HG03095 (cell line): ENCODE data around the gene SYCN.

Experiments used
- ATAC-seq: cut with Tn5 transposase; IDR thresholded peaks from one replicate; pipeline ENCODE4 v1.9.1; 2021; ENCODE audit warnings: moderate library complexity; ENCODE audit not compliant: unreplicated experiment

Gene SYCN

GRCh38 chr19:39156326-39157230, 47.5 kb downstream of the SYCN start:
- no peak for ATAC-seq

- ATAC-seq = no peak
These were observed 48.3 kb downstream of the SYCN start for GRCh38 chr19:39155741-39156140.

GRCh38 chr19:39155114-39155700, 48.9 kb downstream of the SYCN start:
- ATAC-seq = no peak

- no peak for ATAC-seq
These were observed 49.4 kb downstream of the SYCN start for GRCh38 chr19:39154629-39155100.

GRCh38 chr19:39154100-39154628, 49.9 kb downstream of the SYCN start:
- ATAC-seq = no peak
